ENCODE measurements around the gene ENOX1.

Gene ENOX1

DNA sequence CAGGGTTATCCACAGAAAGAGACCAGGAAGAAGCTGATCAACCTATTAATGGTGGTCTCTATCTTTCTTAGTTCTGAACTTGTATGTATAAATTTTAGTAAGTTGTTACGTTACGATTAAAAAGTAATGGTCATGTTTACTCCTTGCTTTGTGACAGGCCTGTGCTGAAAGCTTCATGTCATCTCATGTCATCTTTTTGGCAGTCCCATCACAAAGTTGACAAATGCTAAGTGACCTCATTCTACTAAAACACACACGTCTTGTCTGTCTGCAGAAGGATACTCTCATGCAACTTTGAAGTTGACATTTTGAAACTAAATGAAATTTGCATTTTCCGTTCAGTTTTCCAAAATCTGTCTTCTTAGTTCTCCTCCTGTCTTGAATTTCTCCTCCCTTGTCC lies 417.5 kb downstream of the ENOX1 start:
- peaks cover 0 to 13% (median 6%) of the 10 kb centered on the region in 4 donors for H3K4me1 ChIP-seq
- intact Hi-C loops (cut with DNase I; ENCODE audit: low total_unique reads), result no loop called here
- H3K27ac ChIP-seq, result no peak overlapping the region

DNA sequence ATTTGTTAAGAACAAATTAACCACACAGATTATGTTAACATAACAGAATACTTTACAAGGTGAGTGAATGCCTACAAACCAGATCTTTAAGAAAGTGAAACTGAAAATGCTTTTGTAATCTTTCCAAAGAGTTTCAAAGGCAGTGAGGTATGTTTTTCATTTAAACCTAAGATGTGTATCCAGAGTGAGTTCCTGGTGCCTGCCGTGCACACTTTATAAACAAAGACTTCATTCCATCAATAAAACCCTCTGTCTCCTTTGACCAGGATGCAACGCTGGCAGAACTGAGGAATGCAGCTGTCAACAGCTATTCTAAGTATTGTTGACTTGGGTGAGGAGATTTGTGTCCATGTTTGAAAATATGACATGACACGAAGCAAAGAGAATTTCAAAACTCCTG lies 418.8 kb downstream of the ENOX1 start:
- peaks cover 0 to 25% (median 6%) of the 10 kb centered on the region in 4 donors for H3K4me1 ChIP-seq
- no peak for DNase-seq
- peak overlapping the region in 1 of 2 donors; percentile 16 for H3K4me3 ChIP-seq
- H3K9me3 ChIP-seq, result no peaks in the 10 kb centered on the region
- no peaks in the 10 kb centered on the region for H3K27me3 ChIP-seq
- TF ChIP-seq, protein P1, sequence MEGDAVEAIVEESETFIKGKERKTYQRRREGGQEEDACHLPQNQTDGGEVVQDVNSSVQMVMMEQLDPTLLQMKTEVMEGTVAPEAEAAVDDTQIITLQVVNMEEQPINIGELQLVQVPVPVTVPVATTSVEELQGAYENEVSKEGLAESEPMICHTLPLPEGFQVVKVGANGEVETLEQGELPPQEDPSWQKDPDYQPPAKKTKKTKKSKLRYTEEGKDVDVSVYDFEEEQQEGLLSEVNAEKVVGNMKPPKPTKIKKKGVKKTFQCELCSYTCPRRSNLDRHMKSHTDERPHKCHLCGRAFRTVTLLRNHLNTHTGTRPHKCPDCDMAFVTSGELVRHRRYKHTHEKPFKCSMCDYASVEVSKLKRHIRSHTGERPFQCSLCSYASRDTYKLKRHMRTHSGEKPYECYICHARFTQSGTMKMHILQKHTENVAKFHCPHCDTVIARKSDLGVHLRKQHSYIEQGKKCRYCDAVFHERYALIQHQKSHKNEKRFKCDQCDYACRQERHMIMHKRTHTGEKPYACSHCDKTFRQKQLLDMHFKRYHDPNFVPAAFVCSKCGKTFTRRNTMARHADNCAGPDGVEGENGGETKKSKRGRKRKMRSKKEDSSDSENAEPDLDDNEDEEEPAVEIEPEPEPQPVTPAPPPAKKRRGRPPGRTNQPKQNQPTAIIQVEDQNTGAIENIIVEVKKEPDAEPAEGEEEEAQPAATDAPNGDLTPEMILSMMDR (IDR thresholded peaks at IDR 0.05), result no peak
- intact Hi-C loops (cut with DNase I; ENCODE audit: low total_unique reads), result no loop called here
- no peaks in the 10 kb centered on the region for H3K36me3 ChIP-seq
- H3K27ac ChIP-seq, result no peak overlapping the region

More for the DNA sequence above, 417.5 kb downstream of the ENOX1 start:
- no peaks in the 10 kb centered on the region for H3K27me3 ChIP-seq
- DNase-seq, result no peak
- no peaks in the 10 kb centered on the region for H3K9me3 ChIP-seq
- no peaks in the 10 kb centered on the region for H3K36me3 ChIP-seq
- TF ChIP-seq, protein P1 (IDR thresholded peaks at IDR 0.05), result no peak
- H3K4me3 ChIP-seq, result no peak overlapping the region

DNA sequence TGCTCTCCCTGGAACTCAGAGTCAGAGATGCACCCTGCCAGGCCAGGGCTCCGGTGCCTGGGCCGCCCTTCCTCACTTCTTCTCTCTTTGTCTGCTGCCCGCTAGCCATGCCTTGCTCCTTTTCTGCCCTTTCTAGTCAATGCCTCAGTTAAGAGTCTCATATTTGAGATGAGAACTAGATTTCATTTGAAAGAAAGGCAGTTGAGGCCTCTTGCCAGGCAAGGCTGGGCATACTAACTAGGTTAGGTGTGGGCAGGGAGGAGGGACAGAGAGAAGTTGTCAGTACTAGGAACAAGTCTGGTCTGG lies 421.8 kb downstream of the ENOX1 start:
- no peak overlapping the region for H3K27ac ChIP-seq
- no peak for DNase-seq
- no peaks in the 10 kb centered on the region for H3K9me3 ChIP-seq
- intact Hi-C loops (cut with DNase I; ENCODE audit: low total_unique reads), result no loop called here
- peaks cover 0 to 25% (median 6%) of the 10 kb centered on the region in 4 donors for H3K4me1 ChIP-seq
- H3K27me3 ChIP-seq, result no peaks in the 10 kb centered on the region
- TF ChIP-seq, protein P1 (IDR thresholded peaks at IDR 0.05), result no peak
- no peaks in the 10 kb centered on the region for H3K36me3 ChIP-seq
- H3K4me3 ChIP-seq, result no peak overlapping the region

DNA sequence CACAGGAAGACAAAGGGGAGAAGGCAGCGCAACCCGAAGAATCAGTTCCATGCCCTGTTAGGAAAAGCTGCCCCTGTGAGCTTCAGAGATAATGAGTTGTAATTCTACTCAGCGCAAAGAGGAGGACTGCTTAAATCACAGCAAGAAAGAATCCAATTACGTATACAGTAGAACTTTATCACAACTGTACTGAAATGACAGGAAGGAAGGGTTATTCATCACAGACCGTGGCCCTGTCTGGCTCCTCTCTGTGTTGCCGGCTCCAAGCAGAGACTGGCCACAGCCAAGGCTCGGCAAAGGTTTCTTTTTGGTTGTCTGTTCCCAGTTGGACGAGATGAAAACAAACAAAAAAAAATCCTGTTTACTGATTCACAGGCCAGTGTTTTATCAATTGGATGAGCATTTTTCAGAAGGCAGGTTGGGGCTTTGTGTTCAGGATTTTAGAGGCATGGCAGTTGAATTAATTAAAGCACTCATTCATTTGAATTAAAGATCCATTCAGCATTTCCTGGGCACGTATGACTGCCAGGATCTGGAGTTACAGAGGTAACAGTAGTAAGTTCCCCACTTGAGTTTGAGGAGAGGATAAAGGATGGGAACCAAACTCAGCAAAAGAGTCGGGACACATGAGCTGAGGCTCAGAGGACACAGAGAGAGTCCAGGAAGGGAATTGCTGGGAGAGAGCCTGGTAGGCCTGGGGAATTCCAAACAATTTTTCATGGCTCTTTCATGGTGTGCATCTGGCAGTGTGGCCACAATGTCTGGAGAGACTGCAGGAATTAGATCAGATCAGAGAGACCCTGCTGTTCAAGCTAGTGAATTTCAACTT lies 422.3 kb downstream of the ENOX1 start:
- Histone ChIP-seq H3K9me3 (no peaks in the 10 kb centered on the region), H3K4me1 (peaks cover 0 to 25% (median 6%) of the 10 kb centered on the region in 4 donors), H3K27ac (no peak overlapping the region), H3K4me3 (peak overlapping the region in 1 of 2 donors; percentile 8), H3K36me3 (no peaks in the 10 kb centered on the region), H3K27me3 (no peaks in the 10 kb centered on the region)
- TF ChIP-seq, protein P1 (IDR thresholded peaks at IDR 0.05), result no peak
- DNase-seq, result no peak
- intact Hi-C loops (cut with DNase I; ENCODE audit: low total_unique reads), result no loop called here

DNA sequence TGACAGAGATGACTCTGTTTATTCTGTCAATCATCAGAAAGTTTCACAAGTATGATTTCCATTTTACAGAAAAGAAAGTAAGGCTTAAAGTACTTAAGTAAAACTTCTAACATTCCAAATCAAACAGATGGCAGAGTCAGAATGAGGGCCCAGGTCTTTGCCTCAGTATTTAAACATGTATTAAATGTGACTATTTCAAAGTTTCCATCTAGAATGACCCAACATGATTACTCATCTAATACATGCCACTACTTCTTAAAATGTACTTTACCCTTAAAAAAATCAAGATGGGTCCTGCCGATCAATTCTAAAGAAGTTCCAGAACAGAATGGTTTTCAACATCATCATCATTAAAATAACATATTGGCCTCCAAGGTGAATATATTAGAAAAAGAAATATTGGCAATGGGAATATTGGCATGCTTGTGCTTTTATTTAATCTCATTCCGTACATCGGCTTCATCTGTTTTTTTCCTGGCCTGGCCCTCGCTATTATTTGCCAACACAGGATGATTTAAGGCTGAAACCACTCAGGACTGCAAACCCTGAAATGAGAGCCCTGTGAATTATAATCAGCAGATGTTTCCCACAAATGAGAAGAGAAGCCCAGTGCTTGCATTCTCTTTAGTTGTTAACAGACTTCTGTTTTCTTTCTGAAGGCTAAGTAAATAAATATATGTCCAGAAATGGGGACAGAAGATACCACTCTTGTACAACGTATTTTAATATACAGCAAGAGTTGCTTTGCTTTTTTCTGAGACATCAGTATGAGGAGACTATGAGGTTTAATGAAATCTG lies 423.4 kb downstream of the ENOX1 start:
- Histone ChIP-seq H3K9me3 (no peaks in the 10 kb centered on the region), H3K36me3 (no peaks in the 10 kb centered on the region), H3K27ac (no peak overlapping the region), H3K27me3 (no peaks in the 10 kb centered on the region), H3K4me1 (peaks cover 0 to 23% (median 6%) of the 10 kb centered on the region in 4 donors), H3K4me3 (no peak overlapping the region)
- TF ChIP-seq, protein P1 (IDR thresholded peaks at IDR 0.05), result no peak
- intact Hi-C loops (cut with DNase I; ENCODE audit: low total_unique reads), result no loop called here
- DNase-seq, result no peak

Measured in tibial artery (tissue), 4 donors.